IMR-90 (cell line): ENCODE results near the gene SLC26A4. TPM values are rescaled to one million over a fixed set of nuclear protein-coding genes. Genes with fewer than 3 reads are reported as not detected.

ENCODE experiments used
- ATAC-seq: fragments of 200-7000 bp; cut with Tn5 transposase; 2 replicates; pipeline ENCODE4 v1.9.1; 2020; ENCODE audit warnings: low read depth, mild to moderate bottlenecking, moderate library complexity
- BruUV-seq: library from RNA; stranded (reverse); fragments of 400-500 nt; replicated peaks from 2 replicates; lab custom pipeline; 2021; lab: Mats Ljungman, UMichigan
- CTCF ChIA-PET: fragments of 300-600 bp; formaldehyde crosslinking; extraction: SDS; loops from one replicate; lab custom pipeline; 2021; ENCODE audit warnings: antibody characterized with exemption; lab: Yijun Ruan, JAX
- POLR2A ChIA-PET: fragments of 300-600 bp; sonication (Branson Sonifier 250); formaldehyde crosslinking; loops from one replicate; lab custom pipeline; 2022; ENCODE audit warnings: antibody characterized with exemption; ENCODE audit not compliant: unreplicated experiment; lab: Charles Lee
- DNase-seq: peaks from one replicate; pipeline ENCODE4 v3.0.0; 2013
- H2AFZ ChIP-seq: replicated peaks from 2 replicates; pipeline ENCODE3; 2013; ENCODE audit warnings: low read length, mild to moderate bottlenecking; ENCODE audit not compliant: poor library complexity
- H2AK5ac ChIP-seq: 2 replicates; pipeline ENCODE4 v1.6.1; 2013; ENCODE audit warnings: low read depth, low read length, inconsistent platforms
- H2AK9ac ChIP-seq: replicated peaks from 2 replicates; pipeline ENCODE3; 2013; ENCODE audit warnings: mild to moderate bottlenecking, low read depth, low read length, moderate library complexity; ENCODE audit not compliant: poor library complexity
- H2BK120ac ChIP-seq: 2 replicates; pipeline ENCODE4 v1.6.1; 2013; ENCODE audit warnings: low read depth, low read length, inconsistent platforms
- H2BK15ac ChIP-seq: 3 replicates; pipeline ENCODE4 v1.6.1; 2013; ENCODE audit warnings: low read depth, low read length, inconsistent platforms
- H2BK20ac ChIP-seq: 2 replicates; pipeline ENCODE4 v1.6.1; 2013; ENCODE audit warnings: low read depth, mild to moderate bottlenecking, inconsistent platforms, low read length, moderate library complexity
- H2BK5ac ChIP-seq: 2 replicates; pipeline ENCODE4 v1.6.1; 2013; ENCODE audit warnings: mild to moderate bottlenecking, low read depth, low read length, inconsistent platforms; ENCODE audit not compliant: poor library complexity, severe bottlenecking
- H3K14ac ChIP-seq: replicated peaks from 2 replicates; pipeline ENCODE4 v1.6.1; 2013; ENCODE audit warnings: low read depth, low read length, inconsistent platforms
- H3K18ac ChIP-seq: 2 replicates; pipeline ENCODE4 v1.6.1; 2013; ENCODE audit warnings: low read depth, low read length, control low read depth
- H3K23ac ChIP-seq: 2 replicates; pipeline ENCODE4 v1.6.1; 2013; ENCODE audit warnings: low read depth, low read length, inconsistent platforms
- H3K27ac ChIP-seq: 2 replicates; pipeline ENCODE4 v1.5.1; 2013; ENCODE audit warnings: mild to moderate bottlenecking, control low read depth, low read length; ENCODE audit not compliant: insufficient read depth
- H3K27me3 ChIP-seq: 2 replicates; pipeline ENCODE4 v1.6.1; 2013; ENCODE audit warnings: low read length; ENCODE audit not compliant: control insufficient read depth, insufficient read depth
- H3K36me3 ChIP-seq: 2 replicates; pipeline ENCODE4 v1.6.1; 2013; ENCODE audit warnings: low read length, mixed read lengths; ENCODE audit not compliant: control insufficient read depth, insufficient read depth
- H3K4ac ChIP-seq: 2 replicates; pipeline ENCODE4 v1.6.1; 2013; ENCODE audit warnings: low read depth, low read length, inconsistent platforms
- H3K4me1 ChIP-seq: 2 replicates; pipeline ENCODE4 v1.6.1; 2013; ENCODE audit warnings: low read length, mixed read lengths; ENCODE audit not compliant: control insufficient read depth, insufficient read depth
- H3K4me2 ChIP-seq: 2 replicates; pipeline ENCODE4 v1.6.1; 2013; ENCODE audit warnings: low read depth, mild to moderate bottlenecking, control low read depth, low read length, moderate library complexity
- H3K4me3 ChIP-seq: 2 replicates; pipeline ENCODE4 v1.5.1; 2013; ENCODE audit warnings: low read depth, mild to moderate bottlenecking, control low read depth, low read length, moderate library complexity; ENCODE audit not compliant: insufficient read depth
- H3K56ac ChIP-seq: 2 replicates; pipeline ENCODE4 v1.6.1; 2013; ENCODE audit warnings: low read length, inconsistent platforms; ENCODE audit not compliant: insufficient read depth; ENCODE audit errors: extremely low read depth
- H3K79me1 ChIP-seq, 2 experiments: 2 replicates each; pipeline ENCODE4 v1.6.1; 2013; ENCODE audit warnings: low read length in 2 of 2, inconsistent platforms in 1 of 2, low read depth in 1 of 2
- H3K9ac ChIP-seq: 2 replicates; pipeline ENCODE4 v1.6.1; 2013; ENCODE audit warnings: low read depth, low read length, control low read depth
- H3K9me1 ChIP-seq: 2 replicates; pipeline ENCODE4 v1.6.1; 2013; ENCODE audit warnings: low read length, inconsistent platforms; ENCODE audit not compliant: insufficient read depth
- H3K9me3 ChIP-seq: 2 replicates; pipeline ENCODE4 v1.6.1; 2013; ENCODE audit warnings: low read length; ENCODE audit not compliant: control insufficient read depth, insufficient read depth
- H4K20me1 ChIP-seq: 2 replicates; pipeline ENCODE4 v1.6.1; 2013; ENCODE audit warnings: low read length, inconsistent platforms; ENCODE audit not compliant: insufficient read depth
- H4K5ac ChIP-seq: 2 replicates; pipeline ENCODE4 v1.6.1; 2013; ENCODE audit warnings: mild to moderate bottlenecking, low read depth, low read length, control low read depth
- H4K8ac ChIP-seq, 2 experiments: 2 replicates each; pipeline ENCODE4 v1.6.1; 2013; ENCODE audit warnings: low read depth in 2 of 2, low read length in 2 of 2, control low read depth in 1 of 2, inconsistent platforms in 1 of 2
- H4K91ac ChIP-seq: 2 replicates; pipeline ENCODE4 v1.6.1; 2013; ENCODE audit warnings: low read depth, low read length, inconsistent platforms; ENCODE audit not compliant: insufficient read depth
- CEBPB ChIP-seq: IDR thresholded peaks from 2 replicates; pipeline ENCODE4 v1.6.1; 2012; ENCODE audit warnings: low read depth, low read length, improper control_type of control experiment
- RAD21 ChIP-seq: IDR thresholded peaks from 2 replicates; pipeline ENCODE4 v1.6.1; 2012; ENCODE audit warnings: low read length, improper control_type of control experiment
- WGBS, 2 experiments: methylation state at CpG; one replicate each; pipeline versions ENCODE4 v1.1.5 to v1.1.7; 2013; ENCODE audit warnings: missing lambda C conversion rate in 2 of 2; ENCODE audit not compliant: insufficient read length in 1 of 2; ENCODE audit errors: extremely low coverage in 2 of 2; 5-methylcytosine and 5-hydroxymethylcytosine counted together
- dilution Hi-C: fragments of 300-500 bp; cut with HindIII; formaldehyde crosslinking; loops from one replicate; pipeline ENCODE4 v1.14.3; 2018; ENCODE audit warnings: low sequenced_read_pairs; ENCODE audit not compliant: unreplicated experiment
- in situ Hi-C: fragments of 300-500 bp; cut with MboI; formaldehyde crosslinking; loops from 3 replicates; pipeline ENCODE4 v1.14.3; 2019; ENCODE audit warnings: low sequenced_read_pairs, inconsistent platforms, mixed read lengths
- intact Hi-C: fragments of 100-400 bp; cut with micrococcal nuclease; formaldehyde crosslinking; loops from 2 replicates; pipeline ENCODE4 v1.10.0; 2022
- microRNA-seq, 2 experiments: library from miRNA; stranded (forward) in 1 of 2; unstranded in 1 of 2; fragments of 10-50 nt in 1 of 2; fragments of <30 nt in 1 of 2; gene quantifications in 1 of 2; microRNA quantifications in 1 of 2; one replicate each; pipeline versions ENCODE3 to v1.1.0; 2013 to 2020; ENCODE audit not compliant: insufficient read depth in 1 of 2, insufficient read length in 1 of 2, unreplicated experiment in 1 of 2
- polyA plus RNA-seq, 3 experiments: library from polyadenylated mRNA; depleted of rRNA; stranded (reverse); fragments of >200 nt; gene quantifications; 2 replicates each; pipeline ENCODE4 v1.2.3, GENCODE V29; 2012; ENCODE audit warnings: low replicate concordance in 1 of 3
- small RNA-seq, 5 experiments: library from RNA; depleted of rRNA; stranded (forward); fragments of <200 nt; gene quantifications; one replicate each; pipeline ENCODE3, GENCODE V24; 2012
- total RNA-seq: library from RNA; depleted of rRNA; stranded (reverse); fragments of >200 nt; gene quantifications from 2 replicates; pipeline ENCODE4 v1.2.3, GENCODE V29; 2012; rRNA removed

Gene SLC26A4
- total and polyA plus RNA-seq, 2 of the 4 experiments (the other 2 are of a cell fraction), result 0.09 to 1.1 TPM

DNA sequence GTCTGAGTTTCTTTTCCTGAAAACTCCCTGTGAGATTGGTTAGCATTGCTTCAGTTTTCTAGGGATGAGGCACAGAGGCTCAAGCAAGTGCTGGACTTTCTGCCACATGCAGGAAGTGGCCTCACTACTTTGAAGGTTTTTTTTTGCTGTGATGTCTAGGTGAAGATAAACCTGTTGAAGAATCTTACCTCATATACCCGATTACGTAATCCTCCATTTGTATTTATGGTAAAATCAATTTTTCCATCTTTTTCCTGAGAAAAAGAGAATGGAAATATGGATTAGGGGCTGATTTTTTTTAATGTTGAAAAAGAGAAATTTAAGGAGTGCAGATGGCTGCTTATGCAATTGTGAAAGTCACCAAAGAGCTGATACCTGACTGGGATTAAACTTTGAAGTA is 106.8 kb downstream of the SLC26A4 start:
- no peak overlapping the region for H4K5ac ChIP-seq
- no peak overlapping the region for H2BK15ac ChIP-seq
- WGBS, 2 experiments, result no CpG with 5 or more reads among the region's 2 CpGs
- BruUV-seq, result no TSS peak
- H2BK5ac ChIP-seq, result no peak overlapping the region
- no peaks in the 10 kb centered on the region for H4K20me1 ChIP-seq
- no peaks in the 10 kb centered on the region for H3K79me1 ChIP-seq
- H2AK5ac ChIP-seq, result no peak overlapping the region
- dilution Hi-C loops, result no loop called here
- no peak overlapping the region for H4K8ac ChIP-seq
- H3K4me1 ChIP-seq, result no peaks in the 10 kb centered on the region
- TF ChIP-seq RAD21 (no peak), CEBPB (peak; percentile 69)
- no peak overlapping the region for H3K4me3 ChIP-seq
- H3K27me3 ChIP-seq, result peaks cover 1% of the 10 kb centered on the region; the same call in 1 of the 2 replicates
- in situ Hi-C loops, result no loop called here
- H3K27ac ChIP-seq, result no peak overlapping the region
- intact Hi-C loops, result no loop called here
- no peak overlapping the region for H2AK9ac ChIP-seq
- no peak overlapping the region for H3K14ac ChIP-seq
- H2BK120ac ChIP-seq, result no peak overlapping the region
- H4K91ac ChIP-seq, result no peak overlapping the region
- H3K4ac ChIP-seq, result no peak overlapping the region
- no peak for ATAC-seq
- no peak overlapping the region for H2BK20ac ChIP-seq
- H3K9me3 ChIP-seq, result no peaks in the 10 kb centered on the region
- no peak overlapping the region for H2AFZ ChIP-seq
- H3K9ac ChIP-seq, result no peak overlapping the region
- ChIA-PET CTCF (no interaction called here), POLR2A (no interaction called here)
- no peak for DNase-seq
- H3K36me3 ChIP-seq, result no peaks in the 10 kb centered on the region
- H3K56ac ChIP-seq, result no peak overlapping the region
- no peak overlapping the region for H3K23ac ChIP-seq
- H3K9me1 ChIP-seq, result no peaks in the 10 kb centered on the region
- no peak overlapping the region for H3K4me2 ChIP-seq
- H3K18ac ChIP-seq, result no peak overlapping the region

Small RNA genes lying within 50 kb of the gene (microRNA-seq; reads per million reads assigned to microRNA genes)
- gene BANF1P5 (ENCODE audit: insufficient read depth, insufficient read length), result not detected

Small RNA genes lying within 50 kb of the gene (small RNA-seq; reads per million reads assigned to genes)
- 0 reads per million in 5 experiments for gene BANF1P5

Other genes starting within 250 kb of the SLC26A4 start
- not detected in 2 replicates for gene GPR22, start 190.8 kb upstream of the SLC26A4 start, total RNA-seq
- not detected in 2 replicates for gene GPR22, start 190.8 kb upstream of the SLC26A4 start, polyA plus RNA-seq (2012; rRNA removed)
- 27.4 and 35.8 TPM in 2 replicates for gene COG5, start 96.9 kb upstream of the SLC26A4 start, total RNA-seq
- gene COG5, start 96.9 kb upstream of the SLC26A4 start, polyA plus RNA-seq (2012; rRNA removed), result 15.7 and 18.5 TPM in 2 replicates
- gene DUS4L, start 96.9 kb upstream of the SLC26A4 start, total RNA-seq, result 6.6 and 8.6 TPM in 2 replicates
- 3.3 and 4.2 TPM in 2 replicates for gene DUS4L, start 96.9 kb upstream of the SLC26A4 start, polyA plus RNA-seq (2012; rRNA removed)
- 33.0 and 119 TPM in 2 replicates for gene BCAP29, start 80.6 kb upstream of the SLC26A4 start, total RNA-seq
- 21.1 and 35.1 TPM in 2 replicates for gene BCAP29, start 80.6 kb upstream of the SLC26A4 start, polyA plus RNA-seq (2012; rRNA removed)
- gene CBLL1, start 83.3 kb downstream of the SLC26A4 start, total RNA-seq, result 15.6 and 20.3 TPM in 2 replicates
- gene CBLL1, start 83.3 kb downstream of the SLC26A4 start, polyA plus RNA-seq (2012; rRNA removed), result 19.0 and 19.7 TPM in 2 replicates
- gene SLC26A3, start 142.4 kb downstream of the SLC26A4 start, total RNA-seq, result not detected in 2 replicates
- gene SLC26A3, start 142.4 kb downstream of the SLC26A4 start, polyA plus RNA-seq (2012; rRNA removed), result not detected in 2 replicates
- gene DLD, start 230.4 kb downstream of the SLC26A4 start, total RNA-seq, result 120 and 361 TPM in 2 replicates
- gene DLD, start 230.4 kb downstream of the SLC26A4 start, polyA plus RNA-seq (2012; rRNA removed), result 86.2 and 121 TPM in 2 replicates